Head of caudate nucleus (tissue), 42 donors: ENCODE data around the gene STK17B.

Experiments used
- DNase-seq, 42 donors: peaks; one replicate each; pipeline versions ENCODE4 v3.0.0 to v3.0.0-alpha.2; 2020 to 2021; ENCODE audit warnings: mixed read lengths in 7 of 42
- intact Hi-C: fragments of 100-400 bp; cut with DNase I; formaldehyde crosslinking; loops from one replicate; pipeline ENCODE4 v1.15.0; 2022

STK17B gene

DNA sequence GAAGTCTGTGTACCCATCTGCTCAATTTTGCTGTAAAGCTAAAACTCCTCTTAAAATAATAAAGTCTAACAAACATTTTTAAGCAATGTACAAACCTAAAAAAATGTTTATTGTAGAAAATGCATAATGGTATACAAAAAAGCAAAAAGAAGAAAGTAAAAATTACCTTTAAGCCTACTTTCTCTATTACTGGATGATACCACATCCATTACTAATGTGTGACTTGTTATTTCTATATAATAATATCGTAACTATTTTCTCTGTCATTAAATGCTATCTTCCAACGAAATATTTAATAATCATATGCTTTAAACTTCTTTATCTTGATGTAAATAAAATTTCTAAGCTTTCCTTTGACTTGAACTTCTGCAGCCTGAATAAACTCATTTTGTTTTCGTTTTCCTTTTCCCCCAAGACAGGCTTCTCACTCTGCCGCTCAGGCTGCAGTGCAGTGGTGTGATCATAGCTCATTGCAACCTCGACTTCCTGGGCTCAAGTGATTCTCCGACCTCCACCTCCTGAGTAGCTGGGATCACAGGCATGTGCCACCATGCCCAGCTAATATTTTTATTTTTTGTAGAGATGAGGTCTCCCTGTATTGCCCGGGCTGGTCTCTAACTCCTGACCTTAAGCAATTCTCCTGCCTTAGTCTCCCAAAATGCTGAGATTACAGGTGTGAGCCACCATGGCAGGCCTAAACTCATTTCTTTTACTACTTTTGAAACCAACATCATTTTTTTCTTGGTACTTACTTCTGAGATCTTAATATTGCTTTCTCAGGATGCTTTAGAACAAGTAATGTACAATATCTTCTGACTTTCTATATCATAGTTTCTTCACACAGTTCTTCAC lies 84.6 kb downstream of the STK17B start:
- DNase-seq: no peak
- intact Hi-C loops: no loop called here

- intact Hi-C loops: no loop called here
- no peak for DNase-seq
Observed at GRCh38 chr2:196083601-196084000, 87.8 kb downstream of the STK17B start.
